GM18868 (cell line): ENCODE results near the gene CALCR.
"Not testable (repeated sequence)": the region's sequence is repeated elsewhere in the genome, so short reads cannot be mapped to it uniquely, and the experiment has no call there.

Experiments
- ATAC-seq: cut with Tn5 transposase; IDR thresholded peaks from one replicate; pipeline ENCODE4 v1.9.1; 2021; ENCODE audit warnings: mild to moderate bottlenecking, moderate library complexity; ENCODE audit not compliant: unreplicated experiment

CALCR gene

GRCh38 chr7:93574646-93575554 lies at the start of gene CALCR:
TSS of gene CALCR (minus strand) at chr7:93574724. CDS start at chr7:93486981, 87,743 bp downstream.
- no peak for ATAC-seq

GRCh38 chr7:93623816-93624215 lies 49.3 kb upstream of the CALCR start:
- ATAC-seq: no peak

- peak; percentile 45 for ATAC-seq
Measured at GRCh38 chr7:93622036-93623033, 47.8 kb upstream of the CALCR start.

GRCh38 chr7:93620864-93621263 lies 46.3 kb upstream of the CALCR start:
- no peak for ATAC-seq

- no peak for ATAC-seq
Measured at GRCh38 chr7:93620057-93620456, 45.5 kb upstream of the CALCR start.

- ATAC-seq: no peak
Measured at GRCh38 chr7:93601363-93601762, 26.8 kb upstream of the CALCR start.

GRCh38 chr7:93594250-93594649 lies 19.7 kb upstream of the CALCR start:
- no peak for ATAC-seq

GRCh38 chr7:93592588-93593266 lies 18.2 kb upstream of the CALCR start:
- ATAC-seq: no peak

GRCh38 chr7:93591224-93592050 lies 16.9 kb upstream of the CALCR start:
- not testable (repeated sequence) for ATAC-seq

- not testable (repeated sequence) for ATAC-seq
Measured at GRCh38 chr7:93586479-93586865, 11.9 kb upstream of the CALCR start.

GRCh38 chr7:93585694-93586478 lies 11.4 kb upstream of the CALCR start:
- not testable (repeated sequence) for ATAC-seq

- no peak for ATAC-seq
Measured at GRCh38 chr7:93579431-93579830, 4.9 kb upstream of the CALCR start.

GRCh38 chr7:93578762-93579161 lies 4.2 kb upstream of the CALCR start:
- no peak for ATAC-seq

- ATAC-seq: no peak
Measured at GRCh38 chr7:93575555-93576399, 1.3 kb upstream of the CALCR start.

GRCh38 chr7:93574269-93574645 lies 267 bp downstream of the CALCR start:
- no peak for ATAC-seq

GRCh38 chr7:93569189-93569588 lies 5.3 kb downstream of the CALCR start:
- no peak for ATAC-seq

- ATAC-seq: no peak
Measured at GRCh38 chr7:93566876-93567275, 7.6 kb downstream of the CALCR start.

GRCh38 chr7:93563584-93563983 lies 10.9 kb downstream of the CALCR start:
- no peak for ATAC-seq
